DOHH2 (cell line): ENCODE data around the gene AFG1L.
"Not testable (repeated sequence)": the region's sequence is repeated elsewhere in the genome, so short reads cannot be mapped to it uniquely, and the experiment has no call there.

ENCODE experiments used
- H3F3A ChIP-seq: fragments of 200-600 bp; sonication (generic), shearing (Covaris generic); 2 replicates; pipeline ENCODE4 v1.6.0; 2016; ENCODE audit warnings: antibody characterized with exemption, mild to moderate bottlenecking; ENCODE audit not compliant: control insufficient read depth, insufficient read depth
- H3K27ac ChIP-seq: fragments of 200-600 bp; sonication (generic); 2 replicates; pipeline ENCODE4 v1.5.1; 2014; ENCODE audit warnings: low read depth, mild to moderate bottlenecking, low read length, moderate library complexity
- H3K27me3 ChIP-seq: fragments of 200-600 bp; sonication (generic); 2 replicates; pipeline ENCODE4 v1.6.1; 2014; ENCODE audit warnings: mild to moderate bottlenecking, low read length, mixed read lengths; ENCODE audit not compliant: control insufficient read depth
- H3K36me3 ChIP-seq: fragments of 200-600 bp; sonication (generic); 2 replicates; pipeline ENCODE4 v1.6.1; 2014; ENCODE audit warnings: mild to moderate bottlenecking, low read length, moderate library complexity, mixed read lengths; ENCODE audit not compliant: control insufficient read depth
- H3K4me1 ChIP-seq: fragments of 200-600 bp; sonication (generic); 2 replicates; pipeline ENCODE4 v1.6.1; 2014; ENCODE audit warnings: mild to moderate bottlenecking, low read length, mixed read lengths; ENCODE audit not compliant: control insufficient read depth
- H3K4me2 ChIP-seq: fragments of 200-600 bp; sonication (generic); 2 replicates; pipeline ENCODE4 v1.6.0; 2014; ENCODE audit warnings: mild to moderate bottlenecking, low read length, moderate library complexity
- H3K4me3 ChIP-seq: fragments of 200-600 bp; sonication (generic); 2 replicates; pipeline ENCODE4 v1.5.1; 2014; ENCODE audit warnings: mild to moderate bottlenecking, low read length, mixed read lengths
- H3K79me2 ChIP-seq: fragments of 200-600 bp; sonication (generic); 2 replicates; pipeline ENCODE4 v1.6.1; 2014; ENCODE audit warnings: mild to moderate bottlenecking, low read length, mixed read lengths; ENCODE audit not compliant: control insufficient read depth
- H3K9me2 ChIP-seq: fragments of 200-600 bp; sonication (generic); replicated peaks from 2 replicates; pipeline ENCODE4 v1.6.1; 2014; ENCODE audit warnings: mild to moderate bottlenecking, low read length, mixed read lengths; ENCODE audit not compliant: control insufficient read depth
- H3K9me3 ChIP-seq: fragments of 200-600 bp; sonication (generic); 2 replicates; pipeline ENCODE4 v1.6.1; 2014; ENCODE audit warnings: antibody characterized with exemption, low read length, mixed read lengths; ENCODE audit not compliant: control insufficient read depth, insufficient read depth
- H4K20me1 ChIP-seq: fragments of 200-600 bp; sonication (generic); 2 replicates; pipeline ENCODE4 v1.6.0; 2014; ENCODE audit warnings: low read depth, mild to moderate bottlenecking, antibody characterized with exemption, low read length, moderate library complexity; ENCODE audit not compliant: control insufficient read depth, insufficient read depth
- EZH2phosphoT487 ChIP-seq: fragments of 200-600 bp; sonication (generic); IDR thresholded peaks from 2 replicates; pipeline ENCODE4 v1.6.1; 2017; ENCODE audit warnings: borderline replicate concordance, mild to moderate bottlenecking, antibody characterized with exemption, low read length, moderate library complexity, mixed read lengths
- TF ChIP-seq, protein P1 (sequence below): fragments of 200-600 bp; sonication (generic); IDR thresholded peaks from one replicate; pipeline ENCODE4 v1.5.1; 2014; ENCODE audit warnings: antibody characterized with exemption, mild to moderate bottlenecking, low read depth, low read length; ENCODE audit not compliant: poor library complexity, severe bottlenecking

AFG1L gene

DNA sequence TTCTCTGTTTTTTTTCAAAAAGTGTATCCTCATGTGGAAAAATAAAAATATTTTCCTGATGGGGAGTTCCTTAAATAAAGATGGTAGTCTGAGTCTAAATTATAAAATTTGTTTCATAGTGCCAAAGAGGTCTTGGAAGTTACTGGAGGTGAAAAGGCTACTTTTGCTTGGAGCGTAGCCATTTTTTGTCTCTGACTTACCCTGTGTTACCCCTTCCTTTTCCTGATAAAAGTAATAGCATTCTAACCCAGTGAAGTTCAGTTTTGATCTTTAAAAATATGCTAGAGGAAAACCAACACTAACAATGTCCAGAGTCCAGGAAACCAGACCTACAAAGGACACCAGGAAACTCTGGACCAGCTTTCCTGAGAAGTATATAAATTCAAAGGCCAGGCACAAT, 153.6 kb downstream of the AFG1L start:
- Histone ChIP-seq H3K79me2 (no peaks in the 10 kb centered on the region), H3K4me2 (no peak overlapping the region), H3K9me3 (no peaks in the 10 kb centered on the region), H3K9me2 (no peaks in the 10 kb centered on the region), H3K36me3 (no peaks in the 10 kb centered on the region), H3K4me3 (no peak overlapping the region), H3K4me1 (peaks cover 1% of the 10 kb centered on the region), H3F3A (no peaks in the 10 kb centered on the region), H3K27ac (no peak overlapping the region), H3K27me3 (no peaks in the 10 kb centered on the region), H4K20me1 (no peaks in the 10 kb centered on the region)
- TF ChIP-seq EZH2phosphoT487 = no peak
- TF ChIP-seq, protein P1, sequence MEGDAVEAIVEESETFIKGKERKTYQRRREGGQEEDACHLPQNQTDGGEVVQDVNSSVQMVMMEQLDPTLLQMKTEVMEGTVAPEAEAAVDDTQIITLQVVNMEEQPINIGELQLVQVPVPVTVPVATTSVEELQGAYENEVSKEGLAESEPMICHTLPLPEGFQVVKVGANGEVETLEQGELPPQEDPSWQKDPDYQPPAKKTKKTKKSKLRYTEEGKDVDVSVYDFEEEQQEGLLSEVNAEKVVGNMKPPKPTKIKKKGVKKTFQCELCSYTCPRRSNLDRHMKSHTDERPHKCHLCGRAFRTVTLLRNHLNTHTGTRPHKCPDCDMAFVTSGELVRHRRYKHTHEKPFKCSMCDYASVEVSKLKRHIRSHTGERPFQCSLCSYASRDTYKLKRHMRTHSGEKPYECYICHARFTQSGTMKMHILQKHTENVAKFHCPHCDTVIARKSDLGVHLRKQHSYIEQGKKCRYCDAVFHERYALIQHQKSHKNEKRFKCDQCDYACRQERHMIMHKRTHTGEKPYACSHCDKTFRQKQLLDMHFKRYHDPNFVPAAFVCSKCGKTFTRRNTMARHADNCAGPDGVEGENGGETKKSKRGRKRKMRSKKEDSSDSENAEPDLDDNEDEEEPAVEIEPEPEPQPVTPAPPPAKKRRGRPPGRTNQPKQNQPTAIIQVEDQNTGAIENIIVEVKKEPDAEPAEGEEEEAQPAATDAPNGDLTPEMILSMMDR = no peak

DNA sequence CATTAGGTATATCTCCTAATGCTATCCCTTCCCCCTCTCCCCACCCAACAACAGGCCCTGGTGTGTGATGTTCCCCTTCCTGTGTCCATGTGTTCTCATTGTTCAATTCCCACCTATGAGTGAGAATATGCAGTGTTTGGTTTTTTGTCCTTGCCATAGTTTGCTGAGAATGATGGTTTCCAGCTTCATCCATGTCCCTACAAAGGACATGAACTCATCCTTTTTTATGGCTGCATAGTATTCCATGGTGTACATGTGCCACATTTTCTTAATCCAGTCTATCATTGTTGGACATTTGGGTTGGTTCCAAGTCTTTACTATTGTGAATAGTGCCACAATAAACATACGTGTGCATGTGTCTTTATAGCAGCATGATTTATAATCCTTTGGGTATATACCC, 154.9 kb downstream of the AFG1L start:
- H3K9me3 ChIP-seq, H4K20me1 ChIP-seq, H3K4me3 ChIP-seq, H3K4me2 ChIP-seq, H3F3A ChIP-seq, H3K27me3 ChIP-seq, H3K4me1 ChIP-seq, H3K27ac ChIP-seq, H3K9me2 ChIP-seq, H3K79me2 ChIP-seq, H3K36me3 ChIP-seq: not testable (repeated sequence)

DNA sequence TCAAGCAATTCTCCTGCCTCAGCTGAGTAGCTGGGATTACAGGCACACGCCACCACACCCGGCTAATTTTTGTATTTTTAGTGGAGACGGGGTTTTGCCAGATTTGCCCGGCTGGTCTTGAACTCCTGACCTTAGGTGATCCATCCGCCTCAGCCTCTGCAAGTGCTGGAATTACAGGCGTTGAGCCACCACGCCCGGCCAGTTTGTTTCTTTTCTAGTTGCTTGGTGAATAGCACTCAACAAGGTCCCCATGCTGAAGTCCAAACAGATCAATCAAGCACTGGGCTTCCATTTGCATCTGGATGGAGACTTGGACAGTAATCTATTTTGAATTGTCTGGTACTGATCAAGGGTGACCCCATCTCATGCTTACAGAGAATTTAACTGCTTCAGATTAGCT, 157.0 kb downstream of the AFG1L start:
- no peaks in the 10 kb centered on the region for H4K20me1 ChIP-seq
- H3F3A ChIP-seq = no peaks in the 10 kb centered on the region
- no peaks in the 10 kb centered on the region for H3K9me2 ChIP-seq
- no peaks in the 10 kb centered on the region for H3K27me3 ChIP-seq
- H3K4me3 ChIP-seq = no peak overlapping the region
- no peak overlapping the region for H3K27ac ChIP-seq
- no peaks in the 10 kb centered on the region for H3K79me2 ChIP-seq
- H3K9me3 ChIP-seq = no peaks in the 10 kb centered on the region
- H3K4me2 ChIP-seq = no peak overlapping the region
- peaks cover 6% of the 10 kb centered on the region for H3K4me1 ChIP-seq
- TF ChIP-seq, protein P1 = no peak
- TF ChIP-seq EZH2phosphoT487 = no peak
- H3K36me3 ChIP-seq = no peaks in the 10 kb centered on the region

DNA sequence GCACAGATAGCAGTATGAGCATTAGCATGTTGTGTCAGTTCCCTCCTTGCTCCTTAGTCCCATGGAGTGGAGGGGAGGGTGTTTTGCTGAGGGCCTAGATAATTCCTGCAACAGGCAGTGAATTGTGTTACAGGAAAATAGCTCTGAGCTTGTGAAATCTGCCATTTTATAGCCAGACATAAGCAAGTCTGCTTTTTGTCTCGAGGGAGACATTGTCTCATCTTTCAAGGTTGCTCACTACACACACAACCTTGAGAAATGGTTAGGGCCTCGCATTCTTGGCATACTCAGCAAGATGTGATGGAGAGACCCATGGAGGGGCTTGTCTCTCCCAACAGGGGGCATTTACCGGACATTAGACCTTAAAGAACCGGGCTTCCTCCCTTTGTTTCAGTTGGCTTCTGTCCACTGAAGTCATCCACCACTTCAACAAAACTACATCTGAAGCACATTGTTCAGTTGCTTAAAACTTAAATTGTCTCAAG, 157.9 kb downstream of the AFG1L start:
- Histone ChIP-seq H3K4me2 (no peak overlapping the region), H3K4me1 (peaks cover 6% of the 10 kb centered on the region), H4K20me1 (no peaks in the 10 kb centered on the region), H3K79me2 (no peaks in the 10 kb centered on the region), H3K36me3 (no peaks in the 10 kb centered on the region), H3F3A (no peaks in the 10 kb centered on the region), H3K4me3 (no peak overlapping the region), H3K9me2 (no peaks in the 10 kb centered on the region), H3K9me3 (no peaks in the 10 kb centered on the region), H3K27me3 (no peaks in the 10 kb centered on the region), H3K27ac (no peak overlapping the region)
- TF ChIP-seq EZH2phosphoT487 = no peak
- TF ChIP-seq, protein P1 = no peak
